Frontal cortex (tissue), 4 donors: ENCODE measurements around the gene TEX28. TPM values are rescaled to one million over a fixed set of nuclear protein-coding genes. Genes with fewer than 3 reads are reported as not detected.
"Not testable (repeated sequence)": the region's sequence is repeated elsewhere in the genome, so short reads cannot be mapped to it uniquely, and the experiment has no call there.

Experiments used
- DNase-seq, 2 donors: peaks; one replicate each; pipeline ENCODE4 v3.0.0; 2012; ENCODE audit warnings: low spot score in 2 of 2
- FAIRE-seq: peaks from 2 replicates; lab custom pipeline; 2012; peaks lifted over from hg19 to GRCh38; lab: Jason Lieb, UNC
- total RNA-seq: library from RNA; depleted of rRNA; stranded (reverse); fragments of >200 nt; gene quantifications from one replicate; pipeline ENCODE4 v1.2.3, GENCODE V29; 2014
- donor health status: control.
- donor health status: control.
- donor health status: control.

The TEX28 gene
- total RNA-seq, 1 donor from 2014 or later, result not detected

- not testable (repeated sequence) for FAIRE-seq, DNase-seq
Measured at GRCh38 chrX:154258711-154259110, 36.2 kb downstream of the TEX28 start.

- not testable (repeated sequence) for FAIRE-seq, DNase-seq
Measured at GRCh38 chrX:154257282-154257681, 37.6 kb downstream of the TEX28 start, which contains the start of gene OPN1MW3. OPN1MW3 (plus strand) TSS chrX:154257582; CDS start chrX:154257620, 38 bp downstream.

GRCh38 chrX:154248076-154248475 is 46.8 kb downstream of the TEX28 start:
- not testable (repeated sequence) for FAIRE-seq, DNase-seq

- FAIRE-seq, DNase-seq: not testable (repeated sequence)
Measured at GRCh38 chrX:154247377-154248045, 47.4 kb downstream of the TEX28 start.

- DNase-seq, result not testable (repeated sequence)
Measured at GRCh38 chrX:154239982-154240503, 54.9 kb downstream of the TEX28 start.

GRCh38 chrX:154238939-154239559 is 55.9 kb downstream of the TEX28 start:
- not testable (repeated sequence) for DNase-seq, FAIRE-seq

More at GRCh38 chrX:154239982-154240503, 54.9 kb downstream of the TEX28 start:
- not testable (repeated sequence) for FAIRE-seq

- not testable (repeated sequence) for FAIRE-seq, DNase-seq
Measured at GRCh38 chrX:154233620-154234019, 61.3 kb downstream of the TEX28 start.

GRCh38 chrX:154231443-154231842 is 63.5 kb downstream of the TEX28 start:
- not testable (repeated sequence) for DNase-seq, FAIRE-seq

- FAIRE-seq, DNase-seq: not testable (repeated sequence)
Measured at GRCh38 chrX:154226706-154227105, 68.2 kb downstream of the TEX28 start.

- DNase-seq, FAIRE-seq: not testable (repeated sequence)
Measured at GRCh38 chrX:154225292-154225691, 69.6 kb downstream of the TEX28 start.

Other genes starting within 250 kb of the TEX28 start
- 21.2 TPM for gene MECP2, start 197.4 kb downstream of the TEX28 start, total RNA-seq
- gene OPN1LW, start 150.9 kb downstream of the TEX28 start, total RNA-seq, result not detected
- gene OPN1MW, start 112.5 kb downstream of the TEX28 start, total RNA-seq, result not detected
- gene OPN1MW2, start 75.4 kb downstream of the TEX28 start, total RNA-seq, result not detected
- gene OPN1MW3, start 37.5 kb downstream of the TEX28 start, total RNA-seq, result not detected
- gene TKTL1, start 671 bp upstream of the TEX28 start, total RNA-seq, result 1.6 TPM
- gene FLNA, start 79.5 kb upstream of the TEX28 start, total RNA-seq, result 66.9 TPM
- gene EMD, start 84.2 kb upstream of the TEX28 start, total RNA-seq, result 13.9 TPM
- gene RPL10, start 103.3 kb upstream of the TEX28 start, total RNA-seq, result 2,273 TPM
- 4.5 TPM for gene DNASE1L1, start 114.1 kb upstream of the TEX28 start, total RNA-seq
- 11.0 TPM for gene TAFAZZIN, start 116.4 kb upstream of the TEX28 start, total RNA-seq
- gene ATP6AP1, start 133.6 kb upstream of the TEX28 start, total RNA-seq, result 50.1 TPM
- 240 TPM for gene GDI1, start 142.0 kb upstream of the TEX28 start, total RNA-seq
- 21.2 TPM for gene FAM50A, start 149.0 kb upstream of the TEX28 start, total RNA-seq
- 14.7 TPM for gene PLXNA3, start 163.2 kb upstream of the TEX28 start, total RNA-seq
- gene LAGE3, start 184.2 kb upstream of the TEX28 start, total RNA-seq, result 13.5 TPM
- 39.1 TPM for gene UBL4A, start 191.5 kb upstream of the TEX28 start, total RNA-seq
- gene SLC10A3, start 195.5 kb upstream of the TEX28 start, total RNA-seq, result 2.4 TPM
- 9.8 TPM for gene FAM3A, start 221.1 kb upstream of the TEX28 start, total RNA-seq